HepG2 (cell line): ENCODE results near the gene TRNP1. TPM values are rescaled to one million over a fixed set of nuclear protein-coding genes. Genes with fewer than 3 reads are reported as not detected.

Experiments
- ATAC-seq: fragments of 200-7000 bp; cut with Tn5 transposase; 3 replicates; pipeline ENCODE4 v1.9.1; 2020; ENCODE audit warnings: mild to moderate bottlenecking, moderate library complexity
- BruUV-seq: library from RNA; stranded (reverse); fragments of 400-500 nt; replicated peaks from 2 replicates; lab custom pipeline; 2021; lab: Mats Ljungman, UMichigan
- CTCF ChIA-PET: fragments of 300-600 bp; formaldehyde crosslinking; extraction: SDS; loops from one replicate; lab custom pipeline; 2021; ENCODE audit warnings: low total read pairs, inconsistent platforms, low intra/inter-chr PET ratio; lab: Yijun Ruan, JAX
- POLR2A ChIA-PET: fragments of 350-600 bp; sonication (Branson Sonifier 250); formaldehyde crosslinking; loops from one replicate; lab custom pipeline; 2020; ENCODE audit warnings: antibody characterized with exemption, inconsistent platforms; lab: Yijun Ruan, JAX
- DNase-seq: peaks from one replicate; pipeline ENCODE4 v3.0.0-alpha.2; 2015; ENCODE audit warnings: low spot score
- FAIRE-seq: peaks from 3 replicates; lab custom pipeline; 2011; peaks lifted over from hg19 to GRCh38; lab: Jason Lieb, UNC
- H2AFZ ChIP-seq: one replicate; pipeline ENCODE4 v1.6.1; 2011; ENCODE audit warnings: low read length, inconsistent platforms
- H3K27ac ChIP-seq: fragments of 300-600 bp; 3 replicates; pipeline ENCODE4 v1.8.0; 2011; ENCODE audit warnings: mixed run types, mild to moderate bottlenecking, mixed read lengths, low read length, inconsistent platforms; ENCODE audit not compliant: insufficient read depth; ENCODE audit errors: extremely low read length
- H3K27me3 ChIP-seq, 2 experiments: fragments of 200-600 bp in 1 of 2; 2 replicates in 1 of 2; 3 replicates in 1 of 2; pipeline versions ENCODE4 v1.6.0 to v1.8.0; 2011; ENCODE audit warnings: low read length in 2 of 2, mild to moderate bottlenecking in 2 of 2, moderate library complexity in 2 of 2, inconsistent platforms in 1 of 2; ENCODE audit not compliant: insufficient read depth in 2 of 2, control insufficient read depth in 1 of 2
- H3K36me3 ChIP-seq, 2 experiments: fragments of 200-600 bp in 1 of 2; replicated peaks in 1 of 2; 2 replicates in 1 of 2; 3 replicates in 1 of 2; pipeline versions ENCODE4 v1.5.1 to v1.8.0; 2011; ENCODE audit warnings: low read length in 2 of 2, inconsistent platforms in 1 of 2; ENCODE audit not compliant: insufficient read depth in 2 of 2, control insufficient read depth in 1 of 2
- H3K4me1 ChIP-seq: 2 replicates; pipeline ENCODE4 v1.5.1; 2012; ENCODE audit warnings: low read length, inconsistent platforms; ENCODE audit not compliant: insufficient read depth
- H3K4me2 ChIP-seq: 2 replicates; pipeline ENCODE4 v1.6.0; 2011; ENCODE audit warnings: low read depth, low read length, inconsistent platforms
- H3K4me3 ChIP-seq, 3 experiments: fragments of 200-600 bp in 1 of 3; sonication (generic), shearing (Covaris generic) in 1 of 3; replicated peaks in 1 of 3; 2 replicates each; pipeline ENCODE4 v1.5.1; 2011 to 2016; ENCODE audit warnings: low read length in 3 of 3, inconsistent platforms in 2 of 3, low read depth in 2 of 3, mild to moderate bottlenecking in 2 of 3, control low read depth in 1 of 3, mixed read lengths in 1 of 3; ENCODE audit not compliant: insufficient read depth in 1 of 3
- H3K79me2 ChIP-seq: one replicate; pipeline ENCODE4 v1.6.1; 2011; ENCODE audit warnings: low read length, inconsistent platforms; ENCODE audit not compliant: insufficient read depth
- H3K9ac ChIP-seq: 2 replicates; pipeline ENCODE4 v1.6.0; 2011; ENCODE audit warnings: mild to moderate bottlenecking, low read depth, low read length, inconsistent platforms; ENCODE audit not compliant: insufficient read depth
- H3K9me3 ChIP-seq: 2 replicates; pipeline ENCODE4 v1.5.1; 2012; ENCODE audit warnings: mild to moderate bottlenecking, low read length
- H4K20me1 ChIP-seq: 2 replicates; pipeline ENCODE4 v1.6.0; 2011; ENCODE audit warnings: inconsistent platforms, mild to moderate bottlenecking, low read length, moderate library complexity; ENCODE audit not compliant: insufficient read depth
- EED ChIP-seq: sonication (generic); formaldehyde crosslinking; IDR thresholded peaks from 2 replicates; pipeline ENCODE4 v1.5.0; 2020; ENCODE audit warnings: mild to moderate bottlenecking, missing genetic modification reagents
- KDM5A ChIP-seq: fragments of 200-600 bp; sonication (generic); IDR thresholded peaks from 2 replicates; pipeline ENCODE4 v1.7.0; 2018; ENCODE audit warnings: antibody characterized with exemption, mild to moderate bottlenecking, low read length, borderline replicate concordance
- KLF11 ChIP-seq: IDR thresholded peaks from 2 replicates; pipeline ENCODE4 v1.6.1; 2016; ENCODE audit warnings: missing compliant biosample characterization
- MXD4 ChIP-seq: IDR thresholded peaks from 2 replicates; pipeline ENCODE4 v1.6.1; 2016; ENCODE audit warnings: mild to moderate bottlenecking, missing biosample characterization, missing genetic modification reagents
- ONECUT2 ChIP-seq: sonication (generic); formaldehyde crosslinking; IDR thresholded peaks from 2 replicates; pipeline ENCODE4 v1.4.0; 2020; ENCODE audit warnings: missing genetic modification reagents
- SNAI1 ChIP-seq: sonication (generic); formaldehyde crosslinking; IDR thresholded peaks from 2 replicates; pipeline ENCODE4 v1.5.0; 2020; ENCODE audit warnings: mild to moderate bottlenecking, missing genetic modification reagents, borderline replicate concordance
- SRSF4 ChIP-seq: fragments of 200-400 bp; formaldehyde crosslinking; IDR thresholded peaks from one replicate; pipeline ENCODE4 v1.6.1; 2018; ENCODE audit warnings: mild to moderate bottlenecking, low read depth, low read length, moderate library complexity; ENCODE audit not compliant: poor library complexity, severe bottlenecking
- TBX3 ChIP-seq: fragments of 450-650 bp; IDR thresholded peaks from 2 replicates; pipeline ENCODE4 v1.6.1; 2017; ENCODE audit warnings: antibody characterized with exemption, mild to moderate bottlenecking, inconsistent platforms, borderline replicate concordance
- THAP7 ChIP-seq: sonication (generic); formaldehyde crosslinking; IDR thresholded peaks from 2 replicates; pipeline ENCODE4 v1.8.1; 2023; ENCODE audit warnings: mild to moderate bottlenecking, missing genetic modification reagents
- ZBTB25 ChIP-seq: IDR thresholded peaks from 2 replicates; pipeline ENCODE4 v1.6.1; 2018; ENCODE audit warnings: missing genetic modification reagents
- ZNF232 ChIP-seq: sonication (generic); formaldehyde crosslinking; IDR thresholded peaks from 2 replicates; pipeline ENCODE4 v1.4.0; 2020; ENCODE audit warnings: missing genetic modification reagents, borderline replicate concordance
- ZNF276 ChIP-seq: sonication (generic); formaldehyde crosslinking; IDR thresholded peaks from 2 replicates; pipeline ENCODE4 v1.4.0; 2020; ENCODE audit warnings: mild to moderate bottlenecking, low read depth, missing genetic modification reagents
- ZNF280D ChIP-seq: sonication (generic); formaldehyde crosslinking; IDR thresholded peaks from 2 replicates; pipeline ENCODE4 v1.5.1; 2020; ENCODE audit warnings: mild to moderate bottlenecking, missing genetic modification reagents
- ZNF343 ChIP-seq: sonication (generic); formaldehyde crosslinking; IDR thresholded peaks from 2 replicates; pipeline ENCODE4 v1.4.0; 2020; ENCODE audit warnings: mild to moderate bottlenecking, missing genetic modification reagents
- ZNF740 ChIP-seq: sonication (generic); formaldehyde crosslinking; IDR thresholded peaks from 2 replicates; pipeline ENCODE4 v1.4.0; 2020; ENCODE audit warnings: missing genetic modification reagents
- ZNF780A ChIP-seq: sonication (generic); formaldehyde crosslinking; IDR thresholded peaks from 2 replicates; pipeline ENCODE4 v1.8.0; 2022; ENCODE audit warnings: mild to moderate bottlenecking, missing genetic modification reagents, moderate library complexity
- ZNF790 ChIP-seq: sonication (generic); formaldehyde crosslinking; IDR thresholded peaks from 2 replicates; pipeline ENCODE4 v1.8.0; 2022; ENCODE audit warnings: missing genetic modification reagents, mild to moderate bottlenecking, borderline replicate concordance
- ZNF891 ChIP-seq: sonication (generic); formaldehyde crosslinking; IDR thresholded peaks from 2 replicates; pipeline ENCODE4 v1.5.0; 2020; ENCODE audit warnings: mild to moderate bottlenecking, missing genetic modification reagents
- WGBS: methylation state at CpG from one replicate; pipeline ENCODE4 v1.1.6; 2017; ENCODE audit warnings: low lambda C conversion rate; 5-methylcytosine and 5-hydroxymethylcytosine counted together
- in situ Hi-C: cut with HindIII; loops from 2 replicates; pipeline ENCODE4 v1.10.0; 2017; ENCODE audit warnings: low pct_unique_long_range_greater_than_20kb; ENCODE audit not compliant: extremely low pct_ligation_motif_present
- intact Hi-C: fragments of 100-400 bp; cut with micrococcal nuclease; formaldehyde crosslinking; loops from one replicate; pipeline ENCODE4 v1.10.0; 2022; ENCODE audit not compliant: unreplicated experiment
- polyA plus RNA-seq, 8 experiments: library from polyadenylated mRNA; depleted of rRNA in 3 of 8; stranded (reverse) in 7 of 8; unstranded in 1 of 8; fragments of >200 nt; fragmentation: Illumina TruSeq in 4 of 8; extraction: Trizol in 4 of 8; gene quantifications; 2 replicates each; pipeline versions ENCODE4 v1.2.1 to v1.2.3, GENCODE V29; 2011 to 2016; ENCODE audit warnings: low read depth in 4 of 8, missing spikeins in 1 of 8, mixed read lengths in 1 of 8; ENCODE audit not compliant: insufficient read depth in 1 of 8
- total RNA-seq, 5 experiments: library from RNA; depleted of rRNA; stranded (reverse); fragments of >200 nt; fragmentation: Illumina TruSeq; extraction: Trizol; gene quantifications; 2 replicates each; pipeline ENCODE4 v1.2.3, GENCODE V29; 2016; ENCODE audit warnings: low read depth in 1 of 5

TRNP1 gene
- total and polyA plus RNA-seq, 2 of the 13 experiments (the other 11 are each of a cell fraction or from before 2014, with no cell fraction given), result 42.0 to 158 TPM

GRCh38 chr1:26953374-26953773, 40.1 kb upstream of the TRNP1 start (continued):
- no peak for TF ChIP-seq ZNF790 (CRISPR knock-in tag)
- no peak for TF ChIP-seq MXD4 (CRISPR knock-in tag)
- no peak for TF ChIP-seq SRSF4
- TF ChIP-seq ZNF343 (CRISPR knock-in tag), result no peak
- no peak for TF ChIP-seq TBX3
- no peak for TF ChIP-seq ZNF780A (CRISPR knock-in tag)
- no peak for TF ChIP-seq ONECUT2 (CRISPR knock-in tag)
- TF ChIP-seq ZBTB25 (CRISPR knock-in tag), result no peak

GRCh38 chr1:26956321-26956720, 37.2 kb upstream of the TRNP1 start:
- FAIRE-seq, result no peak
- ChIA-PET POLR2A (interaction anchor here (2.3 kb wide), 1 partner anchor 43 kb away, joined by 7 read pairs; the partner anchor contains the start of gene NR0B2), CTCF (no interaction called here)
- peaks cover 32% of the 10 kb centered on the region for H3K4me1 ChIP-seq
- no peaks in the 10 kb centered on the region; a peak in 1 of 5 replicates for H3K27me3 ChIP-seq
- no peaks in the 10 kb centered on the region; a peak in 1 of 5 replicates for H3K36me3 ChIP-seq
- H2AFZ ChIP-seq, result no peak overlapping the region
- H3K9me3 ChIP-seq, result no peaks in the 10 kb centered on the region
- no peak for DNase-seq
- no peak for ATAC-seq
- no TSS peak for BruUV-seq
- H3K9ac ChIP-seq, result no peak overlapping the region
- in situ Hi-C loops, result no loop called here
- 87% methylated on average over 3 of the region's 3 CpGs for WGBS
- no peaks in the 10 kb centered on the region for H4K20me1 ChIP-seq
- H3K4me3 ChIP-seq, result no peak overlapping the region
- intact Hi-C loops, result no loop called here
- H3K4me2 ChIP-seq, result no peak overlapping the region
- no peaks in the 10 kb centered on the region for H3K79me2 ChIP-seq
- H3K27ac ChIP-seq, result no peak overlapping the region
- TF ChIP-seq ZNF276 (CRISPR knock-in tag), result no peak
- TF ChIP-seq KLF11, result no peak
- TF ChIP-seq ZNF232 (CRISPR knock-in tag), result no peak
- TF ChIP-seq ZNF891 (CRISPR knock-in tag), result no peak
- no peak for TF ChIP-seq THAP7
- TF ChIP-seq ZNF280D (CRISPR knock-in tag), result no peak
- TF ChIP-seq SNAI1 (CRISPR knock-in tag), result no peak
- no peak for TF ChIP-seq ZNF740 (CRISPR knock-in tag)
- TF ChIP-seq KDM5A, result no peak
- TF ChIP-seq EED, result no peak
